IMR-90 (cell line): ENCODE data around the gene HDGFL2. TPM values are rescaled to one million over a fixed set of nuclear protein-coding genes. Genes with fewer than 3 reads are reported as not detected.

Experiments used
- ATAC-seq: fragments of 200-7000 bp; cut with Tn5 transposase; 2 replicates; pipeline ENCODE4 v1.9.1; 2020; ENCODE audit warnings: low read depth, mild to moderate bottlenecking, moderate library complexity
- BruUV-seq: library from RNA; stranded (reverse); fragments of 400-500 nt; replicated peaks from 2 replicates; lab custom pipeline; 2021; lab: Mats Ljungman, UMichigan
- CTCF ChIA-PET: fragments of 300-600 bp; formaldehyde crosslinking; extraction: SDS; loops from one replicate; lab custom pipeline; 2021; ENCODE audit warnings: antibody characterized with exemption; lab: Yijun Ruan, JAX
- POLR2A ChIA-PET: fragments of 300-600 bp; sonication (Branson Sonifier 250); formaldehyde crosslinking; loops from one replicate; lab custom pipeline; 2022; ENCODE audit warnings: antibody characterized with exemption; ENCODE audit not compliant: unreplicated experiment; lab: Charles Lee
- DNase-seq: peaks from one replicate; pipeline ENCODE4 v3.0.0; 2013
- H2AFZ ChIP-seq: replicated peaks from 2 replicates; pipeline ENCODE3; 2013; ENCODE audit warnings: low read length, mild to moderate bottlenecking; ENCODE audit not compliant: poor library complexity
- H2AK5ac ChIP-seq: 2 replicates; pipeline ENCODE4 v1.6.1; 2013; ENCODE audit warnings: low read depth, low read length, inconsistent platforms
- H2AK9ac ChIP-seq: replicated peaks from 2 replicates; pipeline ENCODE3; 2013; ENCODE audit warnings: mild to moderate bottlenecking, low read depth, low read length, moderate library complexity; ENCODE audit not compliant: poor library complexity
- H2BK120ac ChIP-seq: 2 replicates; pipeline ENCODE4 v1.6.1; 2013; ENCODE audit warnings: low read depth, low read length, inconsistent platforms
- H2BK15ac ChIP-seq: 3 replicates; pipeline ENCODE4 v1.6.1; 2013; ENCODE audit warnings: low read depth, low read length, inconsistent platforms
- H2BK20ac ChIP-seq: 2 replicates; pipeline ENCODE4 v1.6.1; 2013; ENCODE audit warnings: low read depth, mild to moderate bottlenecking, inconsistent platforms, low read length, moderate library complexity
- H2BK5ac ChIP-seq: 2 replicates; pipeline ENCODE4 v1.6.1; 2013; ENCODE audit warnings: mild to moderate bottlenecking, low read depth, low read length, inconsistent platforms; ENCODE audit not compliant: poor library complexity, severe bottlenecking
- H3K14ac ChIP-seq: replicated peaks from 2 replicates; pipeline ENCODE4 v1.6.1; 2013; ENCODE audit warnings: low read depth, low read length, inconsistent platforms
- H3K18ac ChIP-seq: 2 replicates; pipeline ENCODE4 v1.6.1; 2013; ENCODE audit warnings: low read depth, low read length, control low read depth
- H3K23ac ChIP-seq: 2 replicates; pipeline ENCODE4 v1.6.1; 2013; ENCODE audit warnings: low read depth, low read length, inconsistent platforms
- H3K27ac ChIP-seq: 2 replicates; pipeline ENCODE4 v1.5.1; 2013; ENCODE audit warnings: mild to moderate bottlenecking, control low read depth, low read length; ENCODE audit not compliant: insufficient read depth
- H3K27me3 ChIP-seq: 2 replicates; pipeline ENCODE4 v1.6.1; 2013; ENCODE audit warnings: low read length; ENCODE audit not compliant: control insufficient read depth, insufficient read depth
- H3K36me3 ChIP-seq: 2 replicates; pipeline ENCODE4 v1.6.1; 2013; ENCODE audit warnings: low read length, mixed read lengths; ENCODE audit not compliant: control insufficient read depth, insufficient read depth
- H3K4ac ChIP-seq: 2 replicates; pipeline ENCODE4 v1.6.1; 2013; ENCODE audit warnings: low read depth, low read length, inconsistent platforms
- H3K4me1 ChIP-seq: 2 replicates; pipeline ENCODE4 v1.6.1; 2013; ENCODE audit warnings: low read length, mixed read lengths; ENCODE audit not compliant: control insufficient read depth, insufficient read depth
- H3K4me2 ChIP-seq: 2 replicates; pipeline ENCODE4 v1.6.1; 2013; ENCODE audit warnings: low read depth, mild to moderate bottlenecking, control low read depth, low read length, moderate library complexity
- H3K4me3 ChIP-seq: 2 replicates; pipeline ENCODE4 v1.5.1; 2013; ENCODE audit warnings: low read depth, mild to moderate bottlenecking, control low read depth, low read length, moderate library complexity; ENCODE audit not compliant: insufficient read depth
- H3K56ac ChIP-seq: 2 replicates; pipeline ENCODE4 v1.6.1; 2013; ENCODE audit warnings: low read length, inconsistent platforms; ENCODE audit not compliant: insufficient read depth; ENCODE audit errors: extremely low read depth
- H3K79me1 ChIP-seq, 2 experiments: 2 replicates each; pipeline ENCODE4 v1.6.1; 2013; ENCODE audit warnings: low read length in 2 of 2, inconsistent platforms in 1 of 2, low read depth in 1 of 2
- H3K9ac ChIP-seq: 2 replicates; pipeline ENCODE4 v1.6.1; 2013; ENCODE audit warnings: low read depth, low read length, control low read depth
- H3K9me1 ChIP-seq: 2 replicates; pipeline ENCODE4 v1.6.1; 2013; ENCODE audit warnings: low read length, inconsistent platforms; ENCODE audit not compliant: insufficient read depth
- H3K9me3 ChIP-seq: 2 replicates; pipeline ENCODE4 v1.6.1; 2013; ENCODE audit warnings: low read length; ENCODE audit not compliant: control insufficient read depth, insufficient read depth
- H4K20me1 ChIP-seq: 2 replicates; pipeline ENCODE4 v1.6.1; 2013; ENCODE audit warnings: low read length, inconsistent platforms; ENCODE audit not compliant: insufficient read depth
- H4K5ac ChIP-seq: 2 replicates; pipeline ENCODE4 v1.6.1; 2013; ENCODE audit warnings: mild to moderate bottlenecking, low read depth, low read length, control low read depth
- H4K8ac ChIP-seq, 2 experiments: 2 replicates each; pipeline ENCODE4 v1.6.1; 2013; ENCODE audit warnings: low read depth in 2 of 2, low read length in 2 of 2, control low read depth in 1 of 2, inconsistent platforms in 1 of 2
- H4K91ac ChIP-seq: 2 replicates; pipeline ENCODE4 v1.6.1; 2013; ENCODE audit warnings: low read depth, low read length, inconsistent platforms; ENCODE audit not compliant: insufficient read depth
- BHLHE40 ChIP-seq: fragments of 150-350 bp; IDR thresholded peaks from 2 replicates; pipeline ENCODE4 v1.6.1; 2016; ENCODE audit warnings: mild to moderate bottlenecking, low read depth, low read length
- CEBPB ChIP-seq: IDR thresholded peaks from 2 replicates; pipeline ENCODE4 v1.6.1; 2012; ENCODE audit warnings: low read depth, low read length, improper control_type of control experiment
- CHD1 ChIP-seq: IDR thresholded peaks from 2 replicates; pipeline ENCODE4 v1.6.1; 2012; ENCODE audit warnings: low read depth, low read length, improper control_type of control experiment
- CTCF ChIP-seq: conservative IDR thresholded peaks from 2 replicates; pipeline ENCODE4 v1.5.1; 2012; ENCODE audit warnings: mild to moderate bottlenecking, low read depth, low read length, improper control_type of control experiment
- FOS ChIP-seq: fragments of 150-350 bp; IDR thresholded peaks from 2 replicates; pipeline ENCODE4 v1.6.1; 2016; ENCODE audit warnings: low read depth, low read length
- MAFK ChIP-seq: IDR thresholded peaks from 2 replicates; pipeline ENCODE4 v1.6.1; 2012; ENCODE audit warnings: low read depth, low read length, improper control_type of control experiment
- MAZ ChIP-seq: IDR thresholded peaks from 2 replicates; pipeline ENCODE4 v1.6.1; 2012; ENCODE audit warnings: low read depth, mild to moderate bottlenecking, low read length, improper control_type of control experiment, moderate library complexity, borderline replicate concordance
- MXI1 ChIP-seq: IDR thresholded peaks from 2 replicates; pipeline ENCODE4 v1.6.1; 2012; ENCODE audit warnings: low read depth, mild to moderate bottlenecking, low read length, moderate library complexity, borderline replicate concordance
- NFE2L2 ChIP-seq: fragments of 150-350 bp; IDR thresholded peaks from 2 replicates; pipeline ENCODE4 v1.6.1; 2016; ENCODE audit warnings: low read depth, mild to moderate bottlenecking, low read length
- POLR2A ChIP-seq: IDR thresholded peaks from 2 replicates; pipeline ENCODE4 v1.6.1; 2012; ENCODE audit warnings: mild to moderate bottlenecking, low read depth, low read length
- RAD21 ChIP-seq: IDR thresholded peaks from 2 replicates; pipeline ENCODE4 v1.6.1; 2012; ENCODE audit warnings: low read length, improper control_type of control experiment
- RCOR1 ChIP-seq: IDR thresholded peaks from 2 replicates; pipeline ENCODE4 v1.6.1; 2012; ENCODE audit warnings: mild to moderate bottlenecking, low read length, improper control_type of control experiment; ENCODE audit not compliant: insufficient replicate concordance
- RFX5 ChIP-seq: IDR thresholded peaks from 2 replicates; pipeline ENCODE4 v1.8.0; 2012; ENCODE audit warnings: low read depth, mild to moderate bottlenecking, low read length, moderate library complexity
- SMC3 ChIP-seq: fragments of 150-350 bp; IDR thresholded peaks from 2 replicates; pipeline ENCODE4 v1.6.1; 2016; ENCODE audit warnings: low read depth, mild to moderate bottlenecking, antibody characterized with exemption, low read length, moderate library complexity
- USF2 ChIP-seq: fragments of 150-350 bp; IDR thresholded peaks from 2 replicates; pipeline ENCODE4 v1.6.1; 2017; ENCODE audit warnings: mild to moderate bottlenecking, antibody characterized with exemption, low read length, low read depth
- WGBS, 2 experiments: methylation state at CpG; one replicate each; pipeline versions ENCODE4 v1.1.5 to v1.1.7; 2013; ENCODE audit warnings: missing lambda C conversion rate in 2 of 2; ENCODE audit not compliant: insufficient read length in 1 of 2; ENCODE audit errors: extremely low coverage in 2 of 2; 5-methylcytosine and 5-hydroxymethylcytosine counted together
- dilution Hi-C: fragments of 300-500 bp; cut with HindIII; formaldehyde crosslinking; loops from one replicate; pipeline ENCODE4 v1.14.3; 2018; ENCODE audit warnings: low sequenced_read_pairs; ENCODE audit not compliant: unreplicated experiment
- in situ Hi-C: fragments of 300-500 bp; cut with MboI; formaldehyde crosslinking; loops from 3 replicates; pipeline ENCODE4 v1.14.3; 2019; ENCODE audit warnings: low sequenced_read_pairs, inconsistent platforms, mixed read lengths
- intact Hi-C: fragments of 100-400 bp; cut with micrococcal nuclease; formaldehyde crosslinking; loops from 2 replicates; pipeline ENCODE4 v1.10.0; 2022
- polyA plus RNA-seq, 3 experiments: library from polyadenylated mRNA; depleted of rRNA; stranded (reverse); fragments of >200 nt; gene quantifications; 2 replicates each; pipeline ENCODE4 v1.2.3, GENCODE V29; 2012; ENCODE audit warnings: low replicate concordance in 1 of 3
- total RNA-seq: library from RNA; depleted of rRNA; stranded (reverse); fragments of >200 nt; gene quantifications from 2 replicates; pipeline ENCODE4 v1.2.3, GENCODE V29; 2012

Gene HDGFL2
- total and polyA plus RNA-seq, 2 of the 4 experiments (the other 2 are of a cell fraction) = 35.8 to 48.5 TPM

- Histone ChIP-seq H2AFZ (no peak overlapping the region), H2AK5ac (no peak overlapping the region), H3K23ac (no peak overlapping the region), H3K4me3 (no peak overlapping the region), H4K8ac (no peak overlapping the region), H3K9ac (no peak overlapping the region), H4K5ac (no peak overlapping the region), H3K4me1 (no peaks in the 10 kb centered on the region), H4K20me1 (peaks cover 4% of the 10 kb centered on the region; the same call in 1 of the 2 replicates), H4K91ac (no peak overlapping the region), H3K9me3 (no peaks in the 10 kb centered on the region), H2AK9ac (no peak overlapping the region), H3K79me1 (peaks cover 0 to 3% of the 10 kb centered on the region in 2 experiments; a peak in 2 of 4 replicates), H3K27me3 (no peaks in the 10 kb centered on the region), H3K4ac (no peak overlapping the region), H2BK120ac (no peak overlapping the region), H3K9me1 (peaks cover 2% of the 10 kb centered on the region; the same call in 1 of the 2 replicates), H3K56ac (no peak overlapping the region), H2BK20ac (no peak overlapping the region), H3K27ac (no peak overlapping the region), H2BK15ac (no peak overlapping the region), H3K36me3 (peaks cover 78% of the 10 kb centered on the region), H2BK5ac (no peak overlapping the region), H3K4me2 (no peak overlapping the region), H3K14ac (no peak overlapping the region), H3K18ac (no peak overlapping the region)
- DNase-seq (no peak), ATAC-seq (no peak)
- 91% methylated on average over 9 of the region's 25 CpGs; no CpG with 5 or more reads in 1 of the 2 experiments for WGBS, 2 experiments
- POLR2A ChIA-PET = no interaction called here
- no TSS peak for BruUV-seq
- in situ Hi-C loops (no loop called here), intact Hi-C loops (no loop called here), dilution Hi-C loops (no loop called here)
- TF ChIP-seq FOS (no peak), CEBPB (no peak), RFX5 (no peak), MAFK (no peak), POLR2A (no peak), RCOR1 (no peak), NFE2L2 (no peak), MAZ (no peak), CHD1 (no peak), RAD21 (no peak), SMC3 (no peak), BHLHE40 (no peak), CTCF (no peak), USF2 (no peak), MXI1 (no peak)
- CTCF ChIA-PET = interaction anchor here (0.6 kb wide), 1 partner anchor 19 kb away, joined by 3 read pairs; no protein-coding TSS in a partner anchor
These were observed 25.8 kb downstream of the HDGFL2 start for GRCh38 chr19:4497770-4498389.
